B cell (primary cell): Measurements from ENCODE around the gene TAS2R14. TPM values are rescaled to one million over a fixed set of nuclear protein-coding genes. Genes with fewer than 3 reads are reported as not detected.

ENCODE experiments used
- ATAC-seq: fragments of 200-7000 bp; cut with Tn5 transposase; one replicate; pipeline ENCODE4 v1.10.0; 2021; ENCODE audit warnings: low read depth, mild to moderate bottlenecking, moderate number of reproducible peaks, moderate library complexity
- CTCF ChIA-PET: fragments of 350-600 bp; sonication (Branson Sonifier 250); formaldehyde crosslinking; loops from one replicate; lab custom pipeline; 2021; ENCODE audit warnings: antibody characterized with exemption, inconsistent platforms; lab: Charles Lee
- POLR2A ChIA-PET: fragments of 350-600 bp; sonication (Branson Sonifier 250); formaldehyde crosslinking; loops from one replicate; lab custom pipeline; 2021; ENCODE audit warnings: antibody characterized with exemption; lab: Charles Lee
- DNase-seq: peaks from one replicate; pipeline ENCODE4 v3.0.0; 2013
- H2AFZ ChIP-seq: 2 replicates; pipeline ENCODE4 v1.6.1; 2012; ENCODE audit warnings: mild to moderate bottlenecking, low read depth, low read length; ENCODE audit not compliant: insufficient read depth, poor library complexity, severe bottlenecking
- H3K27ac ChIP-seq, 2 donors: 1 replicate in 1 of 2; 2 replicates in 1 of 2; pipeline ENCODE4 v1.5.1; 2012 to 2013; ENCODE audit warnings: low read length in 2 of 2, mild to moderate bottlenecking in 2 of 2, moderate library complexity in 1 of 2
- H3K27me3 ChIP-seq, 4 experiments: fragments of 200-600 bp in 1 of 4; sonication (generic) in 1 of 4; replicated peaks in 1 of 4; 1 replicate in 2 of 4; 2 replicates in 2 of 4; pipeline versions ENCODE4 v1.6.1 to v1.7.0; 2013 to 2016; ENCODE audit warnings: low read length in 3 of 4, mild to moderate bottlenecking in 2 of 4, mixed read lengths in 1 of 4, moderate library complexity in 1 of 4; ENCODE audit not compliant: insufficient read depth in 4 of 4, control insufficient read depth in 3 of 4; ENCODE audit errors: control extremely low read depth in 1 of 4
- H3K36me3 ChIP-seq, 2 experiments: replicated peaks in 1 of 2; 1 replicate in 1 of 2; 2 replicates in 1 of 2; pipeline versions ENCODE4 v1.6.1 to v1.7.1; 2013; ENCODE audit warnings: low read length in 1 of 2; ENCODE audit not compliant: insufficient read depth in 2 of 2, control insufficient read depth in 1 of 2; ENCODE audit errors: control extremely low read depth in 1 of 2, extremely low read depth in 1 of 2
- H3K4me1 ChIP-seq, 2 donors: fragments of 200-600 bp in 1 of 2; sonication (generic) in 1 of 2; 1 replicate in 1 of 2; 2 replicates in 1 of 2; pipeline versions ENCODE4 v1.5.1 to v1.6.1; 2013 to 2017; ENCODE audit warnings: low read length in 2 of 2; ENCODE audit not compliant: control insufficient read depth in 2 of 2, insufficient read depth in 2 of 2
- H3K4me2 ChIP-seq: replicated peaks from 2 replicates; pipeline ENCODE3; 2012; ENCODE audit warnings: mild to moderate bottlenecking, low read depth, low read length; ENCODE audit not compliant: poor library complexity, severe bottlenecking
- H3K4me3 ChIP-seq, 5 experiments: fragments of 200-600 bp in 1 of 5; sonication (generic) in 1 of 5; 1 replicate in 3 of 5; 2 replicates in 2 of 5; pipeline versions ENCODE4 v1.5.1 to v1.7.0; 2011 to 2016; ENCODE audit warnings: low read length in 4 of 5, mild to moderate bottlenecking in 4 of 5, low read depth in 2 of 5, control low read depth in 1 of 5, moderate library complexity in 1 of 5; ENCODE audit not compliant: insufficient read depth in 1 of 5; ENCODE audit errors: control extremely low read depth in 1 of 5, extremely low read depth in 1 of 5
- H3K79me2 ChIP-seq: fragments of 200-600 bp; sonication (generic); one replicate; pipeline ENCODE4 v1.6.0; 2016; ENCODE audit warnings: low read length; ENCODE audit not compliant: control insufficient read depth, insufficient read depth
- H3K9ac ChIP-seq: fragments of 200-600 bp; sonication (generic); 2 replicates; pipeline ENCODE4 v1.6.1; 2017; ENCODE audit warnings: mild to moderate bottlenecking, low read length, moderate library complexity
- H3K9me3 ChIP-seq, 3 donors: one replicate each; pipeline versions ENCODE4 v1.6.1 to v1.7.1; 2013; ENCODE audit warnings: low read length in 2 of 3; ENCODE audit not compliant: control insufficient read depth in 2 of 3, insufficient read depth in 1 of 3; ENCODE audit errors: control extremely low read depth in 1 of 3
- H4K20me1 ChIP-seq: 2 replicates; pipeline ENCODE4 v1.6.0; 2012; ENCODE audit warnings: mild to moderate bottlenecking, low read length; ENCODE audit not compliant: insufficient read depth, control insufficient read depth, poor library complexity, severe bottlenecking
- H3K27ac Mint-ChIP-seq: one replicate; pipeline ENCODE4 v1.8.0; 2021; ENCODE audit warnings: mixed read lengths
- H3K27me3 Mint-ChIP-seq: one replicate; pipeline ENCODE4 v1.8.0; 2021; ENCODE audit warnings: mixed read lengths
- H3K4me1 Mint-ChIP-seq: one replicate; pipeline ENCODE4 v1.8.0; 2021; ENCODE audit warnings: mixed read lengths
- H3K4me3 Mint-ChIP-seq: one replicate; pipeline ENCODE4 v1.8.0; 2021; ENCODE audit warnings: mixed read lengths
- H3K9me3 Mint-ChIP-seq: one replicate; pipeline ENCODE4 v1.8.0; 2022; ENCODE audit warnings: mixed read lengths; ENCODE audit not compliant: insufficient read depth
- CTCF ChIP-seq: fragments of 200-600 bp; IDR thresholded peaks from one replicate; pipeline ENCODE4 v1.8.0; 2022; ENCODE audit warnings: antibody characterized with exemption, mild to moderate bottlenecking
- EZH2 ChIP-seq: IDR thresholded peaks from 2 replicates; pipeline ENCODE4 v1.6.1; 2012; ENCODE audit warnings: borderline replicate concordance, low read depth, mild to moderate bottlenecking, moderate library complexity, low read length; ENCODE audit not compliant: insufficient read depth, poor library complexity, severe bottlenecking
- WGBS: methylation state at CpG from one replicate; pipeline ENCODE4 v1.1.5; 2013; ENCODE audit warnings: missing lambda C conversion rate; ENCODE audit not compliant: insufficient coverage; 5-methylcytosine and 5-hydroxymethylcytosine counted together
- intact Hi-C: fragments of 100-400 bp; cut with micrococcal nuclease; formaldehyde crosslinking; loops from one replicate; pipeline ENCODE4 v1.10.0; 2022
- polyA plus RNA-seq: library from polyadenylated mRNA; depleted of rRNA; stranded (reverse); fragments of >200 nt; gene quantifications from 2 replicates; pipeline ENCODE4 v1.2.3, GENCODE V29; 2012
- total RNA-seq, 2 donors: library from RNA; stranded (reverse); fragments of 120-200 nt in 1 of 2; gene quantifications; 1 replicate in 1 of 2; 2 replicates in 1 of 2; pipeline versions ENCODE4 v1.2.3 to v1.2.4, GENCODE V29; 2013 to 2022

TAS2R14 gene
- total and polyA plus RNA-seq, 2 donors (not counting 1 experiment from before 2014, with no cell fraction given) = 2.8 to 3.4 TPM

GRCh38 chr12:10891937-10892336, 47.1 kb downstream of the TAS2R14 start:
- H3K79me2 ChIP-seq = no peaks in the 10 kb centered on the region
- H3K9me3 ChIP-seq = no peaks in the 10 kb centered on the region
- H3K4me1 ChIP-seq = no peaks in the 10 kb centered on the region
- WGBS = 100% methylated on average over 2 of the region's 2 CpGs
- Mint-ChIP-seq H3K27me3 (no peaks in the 10 kb centered on the region), H3K4me1 (no peaks in the 10 kb centered on the region), H3K4me3 (no peak overlapping the region), H3K27ac (no peak overlapping the region), H3K9me3 (no peaks in the 10 kb centered on the region)
- H3K4me3 ChIP-seq = no peak overlapping the region
- no peak overlapping the region for H3K9ac ChIP-seq
- TF ChIP-seq CTCF (no peak), EZH2 (no peak)
- peaks cover 0 to 4% of the 10 kb centered on the region in 2 experiments for H3K36me3 ChIP-seq
- ATAC-seq (no peak), DNase-seq (no peak)
- intact Hi-C loops = no loop called here
- CTCF ChIA-PET = no interaction called here
- H3K27me3 ChIP-seq = no peaks in the 10 kb centered on the region
- no peak overlapping the region for H2AFZ ChIP-seq
- no peak overlapping the region for H3K4me2 ChIP-seq
- POLR2A ChIA-PET = no interaction called here
- H3K27ac ChIP-seq = no peak overlapping the region
- H4K20me1 ChIP-seq = no peaks in the 10 kb centered on the region

- Histone ChIP-seq H3K4me3 (no peak overlapping the region), H3K4me1 (no peaks in the 10 kb centered on the region), H4K20me1 (no peaks in the 10 kb centered on the region), H3K27ac (no peak overlapping the region), H3K9me3 (no peaks in the 10 kb centered on the region), H2AFZ (no peak overlapping the region), H3K9ac (no peak overlapping the region), H3K79me2 (no peaks in the 10 kb centered on the region), H3K27me3 (no peaks in the 10 kb centered on the region), H3K4me2 (no peak overlapping the region), H3K36me3 (peaks cover 0 to 4% of the 10 kb centered on the region in 2 experiments)
- ChIA-PET CTCF (no interaction called here), POLR2A (no interaction called here)
- Mint-ChIP-seq H3K27ac (no peak overlapping the region), H3K4me3 (no peak overlapping the region), H3K27me3 (no peaks in the 10 kb centered on the region), H3K4me1 (no peaks in the 10 kb centered on the region), H3K9me3 (no peaks in the 10 kb centered on the region)
- TF ChIP-seq EZH2 = no peak
- TF ChIP-seq CTCF = no peak
- intact Hi-C loops = no loop called here
- DNase-seq = no peak
- no peak for ATAC-seq
These were observed 49.8 kb downstream of the TAS2R14 start for GRCh38 chr12:10889226-10889625.

Other genes with a start within 250 kb of the TAS2R14 start
- gene YBX3, start 215.9 kb downstream of the TAS2R14 start, total RNA-seq = 60.8 and 62.6 TPM in 2 replicates
- gene YBX3, start 215.9 kb downstream of the TAS2R14 start, polyA plus RNA-seq = 191 and 365 TPM in 2 replicates
- gene TAS2R7, start 136.6 kb downstream of the TAS2R14 start, total RNA-seq = not detected in 2 replicates
- not detected in 2 replicates for gene TAS2R7, start 136.6 kb downstream of the TAS2R14 start, polyA plus RNA-seq
- gene TAS2R8, start 132.0 kb downstream of the TAS2R14 start, total RNA-seq = not detected in 2 replicates
- gene TAS2R8, start 132.0 kb downstream of the TAS2R14 start, polyA plus RNA-seq = 0.20 TPM in 1 of 2 replicates, not detected in the other
- not detected in 2 replicates for gene TAS2R9, start 129.1 kb downstream of the TAS2R14 start, total RNA-seq
- gene TAS2R9, start 129.1 kb downstream of the TAS2R14 start, polyA plus RNA-seq = not detected in 2 replicates
- gene TAS2R10, start 112.9 kb downstream of the TAS2R14 start, total RNA-seq = 0.27 and 1.2 TPM in 2 replicates
- not detected in 2 replicates for gene TAS2R10, start 112.9 kb downstream of the TAS2R14 start, polyA plus RNA-seq
- gene PRR4, start 89.8 kb downstream of the TAS2R14 start, total RNA-seq = 1.0 and 1.9 TPM in 2 replicates
- gene PRR4, start 89.8 kb downstream of the TAS2R14 start, polyA plus RNA-seq = 1.8 and 4.0 TPM in 2 replicates
- gene PRH1, start 55.0 kb downstream of the TAS2R14 start, total RNA-seq = 33.6 and 39.7 TPM in 2 replicates
- 5.9 and 20.9 TPM in 2 replicates for gene PRH1, start 55.0 kb downstream of the TAS2R14 start, polyA plus RNA-seq
- gene TAS2R13, start 29.7 kb downstream of the TAS2R14 start, total RNA-seq = 0.96 and 1.9 TPM in 2 replicates
- 0.06 TPM in 1 of 2 replicates, not detected in the other for gene TAS2R13, start 29.7 kb downstream of the TAS2R14 start, polyA plus RNA-seq
- not detected in 2 replicates for gene PRH2, start 10.0 kb downstream of the TAS2R14 start, total RNA-seq
- gene PRH2, start 10.0 kb downstream of the TAS2R14 start, polyA plus RNA-seq = 0.89 and 2.6 TPM in 2 replicates
- 1.9 and 2.0 TPM in 2 replicates for gene TAS2R50, start 47.6 kb upstream of the TAS2R14 start, total RNA-seq
- 0.28 and 0.46 TPM in 2 replicates for gene TAS2R50, start 47.6 kb upstream of the TAS2R14 start, polyA plus RNA-seq
- gene TAS2R20, start 59.0 kb upstream of the TAS2R14 start, total RNA-seq = 3.4 and 4.0 TPM in 2 replicates
- gene TAS2R20, start 59.0 kb upstream of the TAS2R14 start, polyA plus RNA-seq = 1.0 and 1.7 TPM in 2 replicates
- gene TAS2R19, start 83.4 kb upstream of the TAS2R14 start, total RNA-seq = 3.6 and 5.7 TPM in 2 replicates
- 0.34 and 0.42 TPM in 2 replicates for gene TAS2R19, start 83.4 kb upstream of the TAS2R14 start, polyA plus RNA-seq
- 5.0 and 5.7 TPM in 2 replicates for gene TAS2R31, start 92.1 kb upstream of the TAS2R14 start, total RNA-seq
- gene TAS2R31, start 92.1 kb upstream of the TAS2R14 start, polyA plus RNA-seq = 0.63 and 0.86 TPM in 2 replicates
- 2.1 and 2.6 TPM in 2 replicates for gene TAS2R46, start 123.0 kb upstream of the TAS2R14 start, total RNA-seq
- 0.13 and 0.32 TPM in 2 replicates for gene TAS2R46, start 123.0 kb upstream of the TAS2R14 start, polyA plus RNA-seq
- gene TAS2R43, start 153.1 kb upstream of the TAS2R14 start, total RNA-seq = 4.8 and 5.0 TPM in 2 replicates
- gene TAS2R43, start 153.1 kb upstream of the TAS2R14 start, polyA plus RNA-seq = 0.17 TPM in 1 of 2 replicates, not detected in the other
- 9.5 and 11.2 TPM in 2 replicates for gene TAS2R30, start 195.4 kb upstream of the TAS2R14 start, total RNA-seq
- gene TAS2R30, start 195.4 kb upstream of the TAS2R14 start, polyA plus RNA-seq = not detected in 2 replicates
- 9.6 and 10.1 TPM in 2 replicates for gene SMIM10L1, start 231.9 kb upstream of the TAS2R14 start, total RNA-seq
- gene SMIM10L1, start 231.9 kb upstream of the TAS2R14 start, polyA plus RNA-seq = 3.6 and 4.2 TPM in 2 replicates
- gene TAS2R42, start 247.7 kb upstream of the TAS2R14 start, total RNA-seq = not detected in 2 replicates
- gene TAS2R42, start 247.7 kb upstream of the TAS2R14 start, polyA plus RNA-seq = not detected in 2 replicates